ENCODE results near the gene CHN2.

CHN2 gene

GRCh38 chr7:29352041-29352440 is 157.5 kb downstream of the CHN2 start:
- no peak for TF ChIP-seq CTCF (IDR thresholded peaks at IDR 0.05; ENCODE audit: borderline replicate concordance, insufficient read depth, low read depth, low read length)

GRCh38 chr7:29353810-29354209 is 159.2 kb downstream of the CHN2 start:
- no peak overlapping the region for H3K4me3 ChIP-seq (ENCODE audit: low read depth, low read length)
- no peak for TF ChIP-seq CTCF (IDR thresholded peaks at IDR 0.05; ENCODE audit: borderline replicate concordance, insufficient read depth, low read depth, low read length)

More at GRCh38 chr7:29352041-29352440, 157.5 kb downstream of the CHN2 start:
- no peak overlapping the region for H3K4me3 ChIP-seq (ENCODE audit: low read depth, low read length)

GRCh38 chr7:29354340-29354739 is 159.8 kb downstream of the CHN2 start:
- H3K4me3 ChIP-seq (ENCODE audit: low read depth, low read length), result no peak overlapping the region
- no peak for TF ChIP-seq CTCF (IDR thresholded peaks at IDR 0.05; ENCODE audit: borderline replicate concordance, insufficient read depth, low read depth, low read length)

- no peak overlapping the region for H3K4me3 ChIP-seq (ENCODE audit: low read depth, low read length)
- no peak for TF ChIP-seq CTCF (IDR thresholded peaks at IDR 0.05; ENCODE audit: borderline replicate concordance, insufficient read depth, low read depth, low read length)
These were observed 160.8 kb downstream of the CHN2 start for GRCh38 chr7:29355388-29355787.

- TF ChIP-seq CTCF (IDR thresholded peaks at IDR 0.05; ENCODE audit: borderline replicate concordance, insufficient read depth, low read depth, low read length), result no peak
- no peak overlapping the region for H3K4me3 ChIP-seq (ENCODE audit: low read depth, low read length)
These were observed 162.1 kb downstream of the CHN2 start for GRCh38 chr7:29356631-29357030.

- no peak overlapping the region for H3K4me3 ChIP-seq (ENCODE audit: low read depth, low read length)
- no peak for TF ChIP-seq CTCF (IDR thresholded peaks at IDR 0.05; ENCODE audit: borderline replicate concordance, insufficient read depth, low read depth, low read length)
These were observed 165.0 kb downstream of the CHN2 start for GRCh38 chr7:29359482-29360093.
